ENCODE data around the gene CHST15. TPM values are rescaled to one million over a fixed set of nuclear protein-coding genes. Genes with fewer than 3 reads are reported as not detected.

CHST15 gene
- total and polyA plus RNA-seq, 2 of the 8 experiments (the other 6 are each of a cell fraction or from before 2014, with no cell fraction given), result 8.8 to 9.1 TPM

GRCh38 chr10:124004663-124005004 lies 88.8 kb downstream of the CHST15 start:
- TF ChIP-seq GTF2F1 (IDR thresholded peaks at IDR 0.05; ENCODE audit: borderline replicate concordance, low read depth, low read length) (no peak), POU5F1 (IDR thresholded peaks at IDR 0.05; ENCODE audit: low read depth, low read length) (no peak), POLR2A (IDR thresholded peaks at IDR 0.05; ENCODE audit: control extremely low read depth in 1 of 2, low read depth in 2 of 2, low read length in 2 of 2) (no peak), CBX8 (IDR thresholded peaks at IDR 0.05; ENCODE audit: borderline replicate concordance, low read depth, low read length) (no peak), SP2 (IDR thresholded peaks at IDR 0.05; ENCODE audit: low read length) (no peak), GABPA (IDR thresholded peaks at IDR 0.05; ENCODE audit: borderline replicate concordance, insufficient read depth, low read length) (no peak), BCL11A (IDR thresholded peaks at IDR 0.05; ENCODE audit: low read depth in 2 of 2, low read length in 2 of 2) (no peak), ATF3 (IDR thresholded peaks at IDR 0.05; ENCODE audit: insufficient read depth, low read depth, low read length) (no peak), CTBP2 (IDR thresholded peaks at IDR 0.05; ENCODE audit: borderline replicate concordance, insufficient read depth, insufficient read length, low read length) (no peak), EP300 (IDR thresholded peaks at IDR 0.05; ENCODE audit: borderline replicate concordance in 1 of 2, low read depth in 2 of 2, low read length in 2 of 2) (no peak), FOSL1 (IDR thresholded peaks at IDR 0.05; ENCODE audit: insufficient read depth, low read depth, low read length) (no peak), RAD21 (IDR thresholded peaks at IDR 0.05 in 1 of 2, conservative IDR thresholded peaks at IDR 0.05 in 1 of 2; ENCODE audit: low read depth in 2 of 2, low read length in 2 of 2) (no peak)
- no peak overlapping the region for H3K4me3 ChIP-seq (ENCODE audit: extremely low read depth in 1 of 4, insufficient read depth in 2 of 4, low read depth in 3 of 4, low read length in 4 of 4)
- no peak overlapping the region for H2BK120ac ChIP-seq (replicated peaks; ENCODE audit: low read depth, low read length)
- H4K91ac ChIP-seq (replicated peaks; ENCODE audit: insufficient read length, low read length), result no peak overlapping the region
- no peak overlapping the region for H3K4ac ChIP-seq (replicated peaks; ENCODE audit: insufficient read length, low read depth, low read length)
- H3K23ac ChIP-seq (ENCODE audit: insufficient read length), result no peak overlapping the region
- no peak overlapping the region for H4K8ac ChIP-seq (ENCODE audit: extremely low read depth, insufficient read depth, low read length)
- H3K14ac ChIP-seq (ENCODE audit: insufficient read length), result no peak overlapping the region
- no peak overlapping the region for H3K4me2 ChIP-seq (ENCODE audit: insufficient read depth in 1 of 2, low read depth in 2 of 2, low read length in 2 of 2)
- no peak overlapping the region; the same call in 1 of the 2 replicates for H3K27ac ChIP-seq (ENCODE audit: low read depth, low read length)
- H2BK5ac ChIP-seq (ENCODE audit: low read depth, low read length), result no peak overlapping the region
- H2AK5ac ChIP-seq (ENCODE audit: low read depth, low read length), result no peak overlapping the region
- H4K5ac ChIP-seq (ENCODE audit: insufficient read length, low read depth, low read length), result no peak overlapping the region
- ChIA-PET CTCF (ENCODE audit: partially characterized antibody) (interaction anchor here (1.9 to 3.8 kb wide), 2 partner anchors 9 to 10 kb away, joined by 10 to 18 read pairs; no protein-coding TSS in a partner anchor), POLR2A (ENCODE audit: partially characterized antibody) (no interaction called here)
- no peaks in the 10 kb centered on the region for H3K23me2 ChIP-seq (ENCODE audit: low read depth, low read length)
- H3K79me2 ChIP-seq (ENCODE audit: control insufficient read depth in 1 of 2, insufficient read depth in 2 of 2, low read length in 2 of 2), result no peaks in the 10 kb centered on the region
- H2BK20ac ChIP-seq (ENCODE audit: low read length), result no peak overlapping the region
- no peaks in the 10 kb centered on the region for H3K9me3 ChIP-seq (ENCODE audit: insufficient read depth in 2 of 2, low read depth in 1 of 2, low read length in 1 of 2)
- no peak overlapping the region for H2BK12ac ChIP-seq (ENCODE audit: low read depth, low read length)
- H2BK15ac ChIP-seq (ENCODE audit: low read length), result no peak overlapping the region
- no peak overlapping the region for H3K9ac ChIP-seq (replicated peaks in 1 of 4; ENCODE audit: extremely low read depth in 1 of 4, low read depth in 3 of 4, low read length in 3 of 4)
- no peak overlapping the region for H3K18ac ChIP-seq (ENCODE audit: extremely low read depth, low read length)
- H2AFZ ChIP-seq (ENCODE audit: low read length), result no peak overlapping the region
- DNase-seq (ENCODE audit: low read depth in 1 of 2, low spot score in 2 of 2), result no peak
- no peaks in the 10 kb centered on the region for H4K20me1 ChIP-seq (replicated peaks in 1 of 2; ENCODE audit: control insufficient read depth in 1 of 2, insufficient read depth in 2 of 2, low read length in 2 of 2)
- H3K27me3 ChIP-seq (replicated peaks in 1 of 4; ENCODE audit: control insufficient read depth in 3 of 4, extremely low read depth in 1 of 4, insufficient read depth in 3 of 4, low read length in 3 of 4), result no peaks in the 10 kb centered on the region
- no peak overlapping the region for H3K56ac ChIP-seq (replicated peaks; ENCODE audit: insufficient read length, low read depth, low read length)
- H3K4me1 ChIP-seq (replicated peaks in 1 of 4; ENCODE audit: control insufficient read depth in 3 of 4, insufficient read depth in 4 of 4, low read length in 3 of 4), result peaks cover 0 to 3% (median 3%) of the 10 kb centered on the region in 4 experiments; a peak in 3 of 7 replicates
- 100% methylated on average over 2 of the region's 2 CpGs; no CpG with 5 or more reads in 1 of the 2 experiments for WGBS, 2 experiments (ENCODE audit: extremely low coverage in 1 of 2, insufficient coverage in 1 of 2, insufficient read length in 1 of 2, insufficient replicate concordance in 2 of 2, low coverage in 1 of 2, low lambda C conversion rate in 2 of 2, missing lambda C conversion rate in 1 of 2)
- no peaks in the 10 kb centered on the region for H3K79me1 ChIP-seq (ENCODE audit: low read depth, low read length)
- FAIRE-seq, result no peak
- peaks cover 0 to 4% (median 1%) of the 10 kb centered on the region in 4 experiments; a peak in 2 of 8 replicates for H3K36me3 ChIP-seq (ENCODE audit: control insufficient read depth in 2 of 4, insufficient read depth in 4 of 4, low read length in 3 of 4)
